Measurements from ENCODE around the gene SNAPC4.

SNAPC4 gene

DNA sequence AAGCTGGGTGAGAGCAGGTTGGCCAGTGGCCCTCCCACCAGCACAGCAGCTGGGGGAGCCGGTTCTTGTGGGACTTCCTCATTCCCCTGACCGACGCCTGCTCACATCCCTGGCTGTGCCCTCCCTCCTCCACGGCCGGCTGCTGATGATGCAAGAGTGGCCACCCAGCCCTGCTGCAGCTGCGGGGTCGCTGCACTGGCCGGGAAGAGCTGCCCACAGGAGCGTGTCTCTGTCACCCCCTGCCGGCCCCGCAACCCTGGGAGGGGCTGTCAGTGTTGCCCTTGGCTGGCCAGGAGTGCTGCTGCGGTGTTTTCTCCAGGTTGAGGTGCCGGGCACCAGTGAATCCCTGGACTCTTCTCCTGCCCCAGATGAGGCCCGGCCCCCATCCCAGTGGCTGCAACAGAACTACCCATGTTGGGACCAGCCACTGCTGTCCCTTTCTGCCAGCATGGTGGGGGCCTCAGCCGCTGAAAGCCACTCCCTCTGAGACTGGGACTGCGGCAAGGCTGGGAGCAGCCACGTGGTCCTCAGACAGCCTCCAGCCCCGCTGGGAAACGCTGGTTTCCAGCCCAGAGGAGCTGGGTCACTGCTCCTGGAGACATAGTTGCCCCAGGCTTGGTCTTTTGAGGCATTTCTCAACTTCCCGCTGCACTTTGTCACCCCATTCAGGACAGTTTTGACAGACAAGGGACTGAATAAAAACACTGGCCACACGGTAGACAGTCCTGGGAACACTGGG, 27.2 kb downstream of the SNAPC4 start:
- peak; percentile 91 for DNase-seq (ENCODE audit: low read depth)

DNA sequence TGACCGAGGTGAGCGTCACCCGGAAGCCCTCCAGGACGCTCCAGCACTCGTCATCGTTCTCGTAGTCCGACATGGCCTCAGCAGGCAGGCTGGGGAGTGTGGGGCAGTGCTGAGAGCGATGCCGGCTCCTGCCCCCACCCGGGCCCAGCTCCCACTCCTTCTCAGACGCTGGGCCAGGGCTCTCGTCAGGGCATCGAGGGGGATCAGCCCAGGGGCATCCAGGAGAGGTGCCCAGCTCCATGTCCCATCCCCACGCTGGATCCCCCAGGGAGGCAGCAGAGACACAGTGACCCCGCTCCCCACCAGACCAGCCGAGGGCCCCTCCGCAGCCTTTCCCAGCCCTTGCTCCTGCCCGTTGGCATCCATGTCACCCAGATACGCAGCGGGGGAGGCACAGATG, 28.0 kb downstream of the SNAPC4 start:
- DNase-seq (ENCODE audit: low read depth): no peak

DNA sequence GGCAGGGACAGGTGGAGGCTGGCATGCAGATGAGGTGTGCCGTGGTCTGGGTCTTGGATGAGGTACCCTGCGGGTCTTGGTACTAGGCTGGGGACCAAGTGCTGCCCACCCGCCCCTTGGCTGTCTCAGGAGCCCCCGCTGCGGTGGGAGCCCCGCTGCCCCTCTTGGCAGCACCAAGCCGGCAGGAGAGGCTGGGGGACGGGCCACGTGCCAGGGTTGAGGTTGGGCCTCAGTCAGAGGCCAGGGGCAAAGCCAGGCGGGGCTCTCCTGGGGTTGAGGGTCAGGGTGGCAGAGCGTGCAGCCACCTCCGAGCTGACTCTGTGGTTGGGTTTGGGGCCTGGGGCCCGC, 28.5 kb downstream of the SNAPC4 start:
- no peak for DNase-seq (ENCODE audit: low read depth)

DNA sequence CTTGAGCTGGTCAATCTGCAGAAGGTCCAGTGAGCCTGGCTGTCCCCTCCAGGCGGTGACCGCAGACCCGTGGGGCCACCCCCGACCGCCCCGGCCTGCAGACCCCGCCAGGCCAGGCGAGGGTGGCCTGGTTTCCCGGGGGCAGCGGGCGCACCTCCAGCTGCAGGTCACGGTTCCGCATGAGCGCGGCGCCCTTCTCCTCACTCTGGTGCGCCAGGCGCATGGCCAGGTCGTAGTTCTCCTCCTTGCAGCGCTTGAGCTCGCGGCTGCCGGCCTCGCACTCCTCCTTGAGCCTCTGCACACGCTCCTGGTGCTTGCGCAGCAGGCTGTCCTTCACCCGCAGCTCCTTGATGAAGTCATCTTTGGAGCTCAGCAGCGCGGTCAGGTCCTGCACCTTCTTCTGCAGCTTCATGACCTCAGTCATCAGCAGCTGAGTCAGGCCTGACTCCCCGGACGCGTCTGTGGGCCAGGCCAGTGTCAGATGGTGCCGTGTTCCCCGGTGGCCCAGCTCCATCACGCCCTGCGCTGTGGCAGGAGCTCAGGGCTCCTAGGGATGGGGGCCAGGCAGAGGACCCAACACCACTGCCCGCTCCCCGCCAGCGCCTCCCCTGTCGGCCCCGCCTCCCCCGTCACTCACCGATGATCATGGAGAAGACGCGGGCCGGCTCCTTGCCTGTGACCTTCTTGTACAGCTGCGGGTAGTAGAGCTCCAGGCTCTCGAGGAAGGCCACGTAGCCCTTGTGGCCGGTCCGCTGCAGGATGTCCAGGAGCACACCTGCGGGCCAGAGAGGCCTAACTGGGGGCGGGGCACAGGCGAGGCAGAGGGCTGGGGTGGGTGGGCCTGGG, 29.1 kb downstream of the SNAPC4 start:
- DNase-seq (ENCODE audit: low read depth): no peak

DNA sequence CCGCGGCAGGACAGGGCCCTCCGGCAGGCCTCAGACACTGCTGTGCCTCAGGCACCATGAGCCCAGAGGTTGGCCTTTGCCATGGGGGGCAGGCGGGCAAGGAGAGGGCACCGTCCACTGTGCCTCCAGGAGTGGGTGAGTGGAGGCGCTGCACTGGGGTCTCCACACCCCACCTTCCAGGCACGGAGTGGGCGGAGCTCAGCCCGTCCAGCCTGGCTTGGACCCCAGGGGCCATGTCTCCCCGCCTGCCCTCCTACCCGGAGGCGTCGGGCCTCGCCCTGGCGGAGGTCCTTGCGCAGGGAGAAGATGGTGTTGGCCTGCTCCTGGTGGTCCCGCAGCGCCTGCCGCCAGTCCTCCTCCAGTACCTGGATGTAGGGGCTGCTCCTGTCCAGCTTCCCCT, 29.9 kb downstream of the SNAPC4 start:
- DNase-seq (ENCODE audit: low read depth): no peak

DNA sequence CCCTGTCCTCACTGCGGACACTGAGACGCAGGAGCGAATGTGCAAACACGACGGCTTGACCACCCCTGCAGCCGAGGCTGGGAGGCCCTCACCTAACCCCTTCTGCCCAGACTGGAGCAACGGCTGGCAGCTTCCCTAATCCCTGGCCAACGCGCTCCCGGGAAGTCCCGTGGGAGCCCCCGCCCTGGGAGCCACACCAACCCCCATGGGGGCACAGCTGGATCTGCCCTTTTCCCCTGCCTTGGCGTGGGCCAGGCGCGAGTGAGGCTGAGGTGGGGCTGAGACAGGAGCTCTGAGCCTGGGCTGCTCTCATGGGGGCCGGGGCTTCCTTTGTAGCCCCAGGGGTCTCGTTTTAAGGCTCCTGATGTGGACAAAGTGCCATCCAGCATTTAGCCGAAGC, 31.8 kb downstream of the SNAPC4 start:
- DNase-seq (ENCODE audit: low read depth): no peak

DNA sequence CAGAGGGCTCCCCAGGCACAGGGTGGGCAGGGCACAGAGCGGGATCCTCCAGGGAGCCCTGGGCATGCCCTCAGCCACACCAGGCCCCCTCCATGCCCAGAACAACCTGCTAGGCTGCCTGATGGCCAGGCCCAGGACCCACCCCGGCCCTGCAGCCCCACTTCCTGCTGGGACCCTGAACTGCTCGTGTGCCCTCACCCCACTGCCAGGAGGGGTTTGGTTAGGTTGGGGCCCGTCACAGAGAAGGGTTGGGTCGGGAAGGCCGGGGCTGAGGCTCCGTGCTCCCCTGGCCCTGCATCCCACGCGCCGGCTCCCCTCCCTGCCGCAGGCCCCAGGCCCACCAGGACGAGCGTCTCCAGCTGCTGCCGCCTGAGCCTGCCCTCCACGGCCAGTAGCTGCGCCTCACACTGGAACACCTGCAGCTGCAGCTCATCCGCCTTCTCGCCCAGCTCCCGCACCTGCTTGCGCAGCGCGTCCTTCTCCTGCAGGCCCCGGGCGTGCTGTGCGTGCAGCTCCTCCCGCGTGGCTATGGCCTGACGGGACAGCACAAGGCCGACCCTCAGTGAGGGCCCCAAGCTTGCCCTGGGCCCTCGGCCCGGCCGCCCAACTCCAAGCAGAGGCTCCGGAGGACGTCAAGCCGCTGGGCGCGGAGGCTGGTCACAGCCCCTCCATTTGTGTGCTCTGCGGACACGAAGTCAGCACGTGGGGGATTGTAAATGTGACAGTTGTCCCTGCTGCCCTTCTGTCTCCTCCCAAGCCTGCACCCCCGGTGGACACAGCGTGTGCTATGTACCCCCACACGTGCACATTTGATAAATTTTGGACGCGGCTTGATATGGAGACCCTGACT, 32.4 kb downstream of the SNAPC4 start:
- DNase-seq (ENCODE audit: low read depth): no peak

DNA sequence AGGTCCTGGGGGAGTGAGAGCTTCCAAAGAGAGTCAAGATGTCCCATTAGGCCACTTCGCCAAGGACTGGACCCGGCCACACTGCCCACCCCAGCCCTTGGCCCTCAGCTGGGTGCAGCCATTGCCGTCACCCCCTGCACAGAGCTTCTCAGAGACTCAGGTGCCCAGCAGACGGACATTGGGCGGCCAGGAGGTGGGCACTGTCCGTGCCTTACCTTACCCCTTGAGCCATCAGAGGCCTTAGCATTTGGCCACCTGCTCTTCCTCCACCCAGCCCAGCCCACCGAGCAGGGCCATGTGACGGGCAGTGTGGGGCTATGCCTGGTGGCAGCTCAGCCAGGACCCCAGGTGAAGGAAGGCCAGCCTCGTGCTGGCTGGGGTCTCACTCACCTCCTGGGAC, 33.1 kb downstream of the SNAPC4 start:
- no peak for DNase-seq (ENCODE audit: low read depth)

DNA sequence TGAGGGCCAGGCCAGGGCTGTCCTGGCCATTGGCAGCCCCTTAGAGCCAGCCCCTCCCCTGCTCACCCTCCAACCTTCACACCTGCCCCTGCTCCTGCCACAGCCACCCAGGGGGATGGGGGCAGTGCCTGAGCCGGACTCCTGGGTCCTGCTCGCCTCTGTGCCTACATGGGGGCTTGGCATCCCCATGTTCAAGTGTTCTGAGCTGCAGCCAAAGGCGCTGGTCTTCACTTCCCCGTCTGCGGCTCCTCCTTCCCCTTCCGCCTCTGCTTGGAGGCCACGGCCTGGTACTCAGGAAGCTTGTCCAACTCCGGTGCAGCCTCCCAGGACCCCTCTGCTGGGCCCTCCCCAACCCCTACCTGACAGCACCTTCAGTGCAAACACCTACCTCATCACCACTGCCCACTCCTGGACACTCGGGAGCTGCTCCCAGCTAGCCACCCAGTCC, 34.2 kb downstream of the SNAPC4 start:
- DNase-seq (ENCODE audit: low read depth): no peak

DNA sequence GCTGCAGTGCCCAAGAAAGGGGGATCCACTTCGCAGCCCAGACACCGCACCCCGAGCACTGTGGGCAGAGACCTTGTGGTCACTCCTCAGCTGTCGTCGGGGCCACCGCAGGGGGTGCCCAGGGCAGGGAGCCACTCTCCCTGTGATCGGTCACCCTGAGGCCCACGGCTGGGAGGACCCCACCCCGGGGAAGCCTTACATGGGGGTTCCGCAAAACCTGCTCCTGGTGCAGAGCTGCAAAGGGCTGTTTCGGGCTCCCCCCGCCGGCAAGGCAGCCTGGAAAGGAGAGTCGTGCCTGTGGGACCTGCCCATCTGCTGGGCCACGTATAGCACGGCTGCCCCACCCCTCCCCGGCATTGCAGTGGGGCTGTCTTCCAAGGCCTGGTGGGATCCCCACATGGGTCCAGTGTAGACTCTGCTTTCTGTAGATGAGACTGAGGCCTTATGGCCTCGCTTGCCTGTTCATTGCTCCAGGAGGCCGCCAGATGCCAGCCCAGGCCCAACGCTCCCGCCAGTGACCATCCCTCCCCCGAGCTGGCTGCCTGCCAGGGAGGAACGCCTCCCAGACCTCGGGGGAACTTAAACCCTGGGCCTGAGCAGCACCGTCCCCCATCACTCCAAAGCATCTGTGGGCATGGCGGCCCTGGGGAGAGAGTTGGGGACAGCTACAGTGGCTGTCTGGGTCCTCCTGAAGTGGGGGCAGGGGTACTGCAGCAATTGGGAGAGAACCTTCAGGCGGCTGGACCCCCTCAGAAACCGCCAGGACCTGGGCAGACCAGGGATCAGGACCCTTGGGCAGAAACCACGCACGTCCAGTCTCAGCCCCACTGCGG, 34.8 kb downstream of the SNAPC4 start:
- DNase-seq (ENCODE audit: low read depth): no peak

DNA sequence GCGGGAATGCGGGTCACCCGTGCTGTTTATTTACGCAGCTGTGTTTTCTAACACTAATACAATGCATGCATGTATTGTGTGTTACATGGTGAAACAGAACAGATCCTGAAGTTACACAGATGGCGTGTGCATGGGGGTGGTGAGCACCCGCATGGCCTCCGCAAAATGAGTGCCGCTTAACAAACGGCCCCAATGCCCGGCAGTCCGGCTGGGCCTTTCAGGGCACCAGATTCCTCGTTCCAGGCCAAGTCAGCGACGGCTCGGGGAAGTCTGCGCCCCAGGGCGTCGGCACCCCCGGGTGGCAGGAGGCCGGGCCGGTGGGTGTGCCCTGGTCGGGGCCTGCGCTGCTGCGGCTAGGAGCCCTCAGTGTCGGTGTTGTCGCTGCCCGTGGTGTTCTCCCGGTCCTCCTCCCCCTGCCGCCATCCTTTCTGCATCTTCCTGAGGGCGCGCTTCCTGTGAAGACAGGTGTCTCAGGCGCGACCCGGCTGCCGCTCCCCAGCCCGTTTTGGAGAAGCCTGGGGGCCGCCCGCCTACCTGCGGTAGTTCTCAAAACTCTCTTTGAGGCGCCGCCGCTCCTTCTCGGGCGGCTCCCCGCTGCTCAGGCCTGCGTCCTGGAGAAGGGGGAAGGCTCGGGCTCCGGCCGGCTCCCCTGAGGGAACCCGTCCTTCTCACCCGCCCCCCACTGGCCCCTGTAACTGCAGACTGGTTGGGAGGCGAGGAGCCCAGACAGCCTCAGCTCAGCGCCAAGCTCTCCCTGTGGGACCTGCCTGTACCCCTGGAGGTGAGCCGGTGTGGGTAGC, 35.8 kb downstream of the SNAPC4 start:
- DNase-seq (ENCODE audit: low read depth): no peak

DNA sequence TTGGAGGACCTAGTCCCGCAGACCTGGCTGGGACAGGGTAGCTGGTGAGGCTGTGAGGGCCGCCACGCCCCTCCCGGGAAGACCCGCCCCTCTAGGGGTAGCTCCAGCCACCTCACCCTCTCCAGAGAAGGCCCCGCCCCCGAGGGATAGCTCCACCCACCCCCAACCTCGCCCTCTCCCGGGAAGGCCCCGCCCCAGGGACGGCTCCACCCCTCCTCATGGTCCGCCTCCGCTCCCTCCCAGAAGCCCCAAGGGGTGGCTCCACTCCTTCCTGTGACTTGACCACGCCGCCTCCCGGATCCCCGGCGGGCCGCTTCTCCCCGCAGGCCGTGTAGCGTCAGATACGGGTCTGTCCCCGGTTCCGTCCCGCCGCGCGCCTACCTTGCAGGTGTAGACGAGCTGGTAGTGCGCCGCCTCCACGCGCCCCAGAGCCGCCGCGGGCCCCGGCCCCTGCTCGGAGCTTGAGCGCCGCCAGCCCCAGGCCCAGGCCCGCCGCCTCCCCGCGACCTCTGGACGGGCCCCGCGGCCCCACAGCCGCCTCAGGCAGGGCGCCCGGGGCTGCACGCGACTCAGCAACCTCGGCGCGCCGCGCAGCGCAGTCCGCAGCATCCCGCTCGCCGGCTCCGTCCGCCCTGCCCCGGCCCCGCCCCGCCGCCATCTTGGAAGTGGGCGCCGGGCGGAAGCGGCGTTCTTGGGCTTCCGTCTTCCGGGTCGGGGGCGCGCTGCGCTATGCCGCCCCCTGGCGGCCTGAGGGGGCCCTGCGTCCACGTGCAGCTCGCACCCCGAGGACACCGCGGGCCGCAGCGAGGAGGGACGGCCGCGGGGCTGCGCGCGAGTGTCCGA, 36.6 kb downstream of the SNAPC4 start, which contains the start of gene DNLZ:
TSS of gene DNLZ (minus strand) at position 639 of the 843 bp plus-strand sequence. CDS start at position 609, 30 bp downstream.
- peak; percentile 97 for DNase-seq (ENCODE audit: low read depth)

DNA sequence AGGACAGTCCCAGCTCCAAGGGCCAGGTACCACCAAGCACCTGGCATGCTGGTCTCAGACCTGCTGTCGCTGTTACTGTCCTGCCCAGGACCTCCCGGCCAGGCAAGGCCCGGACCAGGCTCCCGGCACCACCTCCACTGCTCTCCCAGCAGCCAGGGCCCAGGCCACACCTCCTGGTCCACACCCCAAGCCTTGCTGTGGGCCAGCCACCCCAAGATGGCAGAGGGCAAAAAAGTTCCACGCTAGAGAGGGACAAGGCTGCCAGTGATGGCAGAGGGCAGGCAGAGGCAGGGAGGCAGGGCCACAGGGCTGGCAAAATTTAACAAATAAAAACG, 37.6 kb downstream of the SNAPC4 start:
- DNase-seq (ENCODE audit: low read depth): peak; percentile 36

DNA sequence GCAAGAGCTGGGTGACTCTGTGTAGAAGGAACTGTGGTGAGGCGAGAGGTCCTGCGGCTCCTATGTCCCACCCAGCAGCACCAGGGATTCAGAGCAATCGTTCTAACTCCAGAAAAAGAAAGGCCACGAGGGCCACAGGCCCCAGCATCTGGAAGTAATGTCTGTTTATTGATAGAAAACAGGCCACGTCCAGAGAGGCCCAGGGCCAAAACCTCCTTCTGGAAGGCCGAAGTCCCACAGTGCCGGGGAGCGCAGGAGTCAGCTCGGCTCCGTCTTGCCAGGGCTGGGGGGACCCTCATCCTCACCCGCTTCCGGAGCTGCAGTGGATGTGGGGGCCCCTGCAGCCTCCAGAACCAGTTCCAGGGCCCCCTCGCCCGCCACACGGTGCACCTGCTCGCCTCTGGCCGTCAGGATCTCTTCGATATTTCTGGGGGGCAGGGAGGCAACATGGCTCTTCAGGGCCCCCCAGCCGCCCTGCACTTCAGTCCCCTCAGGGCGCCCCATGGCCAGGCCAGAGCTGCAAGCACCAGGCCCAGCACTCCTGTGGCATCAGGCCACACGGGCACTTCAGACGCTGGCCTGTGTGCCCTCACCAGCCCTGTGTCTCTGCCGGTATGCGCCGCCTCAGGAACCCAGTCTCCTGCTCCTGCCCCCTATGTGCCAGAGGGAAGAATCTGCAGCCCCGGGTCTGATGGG, 38.1 kb downstream of the SNAPC4 start:
- peak; percentile 43 for DNase-seq (ENCODE audit: low read depth)

DNA sequence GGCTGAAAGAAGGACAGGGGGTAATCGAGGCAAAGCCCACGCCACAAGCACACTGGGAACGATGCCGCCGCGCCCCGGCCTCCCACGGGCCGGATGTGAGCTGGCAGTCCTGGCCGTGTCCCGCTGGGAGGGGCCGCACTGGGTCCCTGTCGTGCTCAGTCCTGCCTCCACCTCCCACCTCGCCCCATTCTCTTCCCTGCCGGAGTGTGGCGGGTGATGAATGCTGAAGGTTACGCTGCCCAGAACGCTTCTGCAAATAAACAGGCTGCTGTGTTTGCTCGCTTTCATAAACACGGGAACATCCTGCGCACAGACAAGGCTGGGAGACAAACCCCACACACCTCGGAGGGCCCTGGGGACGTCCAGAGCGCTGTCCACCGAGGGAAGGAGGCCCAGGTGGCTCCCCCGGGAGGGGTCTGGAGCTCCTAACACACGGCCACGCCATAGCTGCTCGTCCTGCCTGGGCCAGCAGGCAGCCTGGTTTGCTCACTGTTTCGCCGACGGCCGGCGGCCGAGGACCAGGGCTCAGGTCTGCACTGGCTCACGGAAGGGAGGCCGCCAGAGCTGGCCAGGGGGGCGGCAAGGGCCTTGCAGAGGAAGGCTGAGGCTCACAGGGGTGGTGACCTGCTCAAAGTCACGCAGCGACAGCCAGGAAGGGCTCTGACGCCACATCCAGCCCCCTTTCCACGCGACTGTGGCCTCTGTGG, 38.8 kb downstream of the SNAPC4 start:
- peak; percentile 80 for DNase-seq (ENCODE audit: low read depth)

DNA sequence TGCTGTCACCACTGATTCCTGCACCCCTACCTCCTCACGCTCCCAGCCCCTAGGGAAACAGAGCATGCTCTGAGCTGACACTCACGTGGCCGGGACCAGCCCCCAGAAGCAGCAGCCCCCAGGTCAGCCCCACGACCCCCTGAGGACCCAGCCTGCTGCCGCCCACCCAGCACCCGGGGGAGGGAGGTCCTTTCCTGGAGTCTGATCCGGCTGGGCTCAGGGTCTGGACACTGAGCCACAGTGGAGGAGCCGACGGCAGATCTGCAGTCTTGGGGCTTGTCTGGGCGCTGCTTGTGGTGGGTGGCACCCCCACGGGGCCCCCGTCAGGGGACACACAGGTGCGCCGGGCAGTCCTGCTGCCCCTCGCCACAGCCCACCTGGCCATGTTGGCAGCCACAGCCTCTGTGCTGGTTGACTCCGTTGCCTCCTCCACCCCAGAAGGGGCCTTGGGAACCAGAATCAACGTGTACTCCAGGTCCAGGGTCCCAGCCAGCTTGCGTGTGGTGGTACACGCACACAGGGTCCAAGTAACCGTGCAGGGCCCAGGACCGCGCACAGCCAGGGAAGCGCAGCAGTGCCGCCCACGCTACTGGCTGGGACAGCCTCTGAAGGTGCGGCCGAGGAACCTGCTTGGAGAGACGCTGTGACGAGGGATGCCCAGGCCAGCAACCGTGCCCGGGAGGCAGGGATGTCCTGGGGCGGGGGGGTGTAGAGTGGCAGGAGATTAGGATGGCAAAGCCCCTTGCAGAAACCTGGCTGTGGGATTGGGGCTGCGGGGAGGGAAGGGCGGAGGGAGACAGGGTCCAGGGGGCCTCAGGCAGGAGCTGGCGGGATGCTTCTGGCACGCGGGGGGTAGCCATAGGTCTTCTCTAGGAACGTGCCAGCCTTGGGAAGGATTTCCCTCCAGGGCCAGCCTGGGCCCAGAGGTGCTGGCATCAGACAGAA, 39.9 kb downstream of the SNAPC4 start:
- no peak for DNase-seq (ENCODE audit: low read depth)

DNA sequence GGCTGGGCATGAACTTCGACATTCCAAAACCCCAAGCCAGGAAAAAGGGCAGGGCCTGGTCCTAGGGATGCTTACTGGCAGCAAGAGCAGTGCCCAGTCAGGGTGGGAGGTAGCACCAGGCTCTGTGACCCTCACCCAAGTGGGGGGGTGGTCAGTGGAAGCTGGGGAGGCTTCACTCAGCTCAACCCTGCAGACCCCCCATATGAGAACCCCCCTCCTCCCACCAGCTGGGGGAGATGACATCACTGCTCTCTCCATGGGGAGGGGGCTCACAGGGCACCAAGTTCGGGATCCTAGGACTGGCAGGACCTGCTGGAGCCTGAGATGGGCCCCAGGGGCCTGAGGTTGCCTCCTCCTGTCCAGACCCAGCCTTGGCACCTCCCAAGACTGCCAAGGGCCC, 41.1 kb downstream of the SNAPC4 start:
- no peak for DNase-seq (ENCODE audit: low read depth)

Data from EH (cell line).